ENCODE results near the gene ATG14.

DNA sequence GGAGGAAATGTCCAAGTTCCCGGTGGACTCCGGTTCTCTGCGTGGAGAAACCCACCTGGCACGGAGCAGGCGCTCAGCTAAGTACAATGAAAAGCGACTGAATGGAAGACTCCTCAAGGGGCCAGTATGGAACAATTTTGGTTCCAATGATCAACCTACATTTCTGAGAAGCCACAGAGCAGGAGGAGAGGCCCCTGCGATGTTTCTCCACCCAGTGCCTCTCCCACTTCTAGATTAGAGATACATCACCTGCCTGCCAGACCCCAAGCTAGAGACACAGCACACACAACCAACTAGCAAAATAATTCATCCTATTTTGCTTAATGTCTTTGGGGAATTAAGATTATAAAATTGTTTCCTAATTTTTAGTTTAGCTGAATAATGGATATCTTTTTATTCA lies 38.8 kb downstream of the ATG14 start:
- TF ChIP-seq, protein P1, sequence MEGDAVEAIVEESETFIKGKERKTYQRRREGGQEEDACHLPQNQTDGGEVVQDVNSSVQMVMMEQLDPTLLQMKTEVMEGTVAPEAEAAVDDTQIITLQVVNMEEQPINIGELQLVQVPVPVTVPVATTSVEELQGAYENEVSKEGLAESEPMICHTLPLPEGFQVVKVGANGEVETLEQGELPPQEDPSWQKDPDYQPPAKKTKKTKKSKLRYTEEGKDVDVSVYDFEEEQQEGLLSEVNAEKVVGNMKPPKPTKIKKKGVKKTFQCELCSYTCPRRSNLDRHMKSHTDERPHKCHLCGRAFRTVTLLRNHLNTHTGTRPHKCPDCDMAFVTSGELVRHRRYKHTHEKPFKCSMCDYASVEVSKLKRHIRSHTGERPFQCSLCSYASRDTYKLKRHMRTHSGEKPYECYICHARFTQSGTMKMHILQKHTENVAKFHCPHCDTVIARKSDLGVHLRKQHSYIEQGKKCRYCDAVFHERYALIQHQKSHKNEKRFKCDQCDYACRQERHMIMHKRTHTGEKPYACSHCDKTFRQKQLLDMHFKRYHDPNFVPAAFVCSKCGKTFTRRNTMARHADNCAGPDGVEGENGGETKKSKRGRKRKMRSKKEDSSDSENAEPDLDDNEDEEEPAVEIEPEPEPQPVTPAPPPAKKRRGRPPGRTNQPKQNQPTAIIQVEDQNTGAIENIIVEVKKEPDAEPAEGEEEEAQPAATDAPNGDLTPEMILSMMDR (IDR thresholded peaks at IDR 0.05) = no peak
- no peak for TF ChIP-seq EZH2 (IDR thresholded peaks at IDR 0.05; ENCODE audit: borderline replicate concordance, insufficient read depth, low read depth, low read length, poor library complexity, severe bottlenecking)
